HG03095 (cell line): Measurements from ENCODE around the gene VWDE.
"Not testable (repeated sequence)": the region's sequence is repeated elsewhere in the genome, so short reads cannot be mapped to it uniquely, and the experiment has no call there.

Source experiments
- ATAC-seq: cut with Tn5 transposase; IDR thresholded peaks from one replicate; pipeline ENCODE4 v1.9.1; 2021; ENCODE audit warnings: moderate library complexity; ENCODE audit not compliant: unreplicated experiment

Gene VWDE

GRCh38 chr7:12402365-12402725 is 1.3 kb downstream of the VWDE start:
- ATAC-seq = no peak

- no peak for ATAC-seq
These were observed 1.9 kb downstream of the VWDE start for GRCh38 chr7:12401538-12402364.

- ATAC-seq = no peak
These were observed 5.5 kb downstream of the VWDE start for GRCh38 chr7:12398186-12398585.

GRCh38 chr7:12397671-12398070 is 6.0 kb downstream of the VWDE start:
- no peak for ATAC-seq

- not testable (repeated sequence) for ATAC-seq
These were observed 7.0 kb downstream of the VWDE start for GRCh38 chr7:12396670-12397069.

- no peak for ATAC-seq
These were observed 11.6 kb downstream of the VWDE start for GRCh38 chr7:12391922-12392615.

GRCh38 chr7:12389089-12389700 is 14.5 kb downstream of the VWDE start:
- ATAC-seq = peak; percentile 88

- ATAC-seq = no peak
These were observed 17.3 kb downstream of the VWDE start for GRCh38 chr7:12386313-12386740.

GRCh38 chr7:12385364-12385786 is 18.3 kb downstream of the VWDE start:
- no peak for ATAC-seq

GRCh38 chr7:12383377-12383776 is 20.3 kb downstream of the VWDE start:
- ATAC-seq = no peak

- ATAC-seq = no peak
These were observed 25.3 kb downstream of the VWDE start for GRCh38 chr7:12378389-12378788.

GRCh38 chr7:12377406-12377805 is 26.3 kb downstream of the VWDE start:
- no peak for ATAC-seq

GRCh38 chr7:12373580-12374263 is 29.9 kb downstream of the VWDE start:
- ATAC-seq = no peak

GRCh38 chr7:12370249-12370648 is 33.4 kb downstream of the VWDE start:
- no peak for ATAC-seq

- no peak for ATAC-seq
These were observed 33.9 kb downstream of the VWDE start for GRCh38 chr7:12369756-12370155.

- ATAC-seq = no peak
These were observed 34.6 kb downstream of the VWDE start for GRCh38 chr7:12369072-12369471.

GRCh38 chr7:12360948-12361347 is 42.7 kb downstream of the VWDE start:
- ATAC-seq = no peak

- ATAC-seq = no peak
These were observed 45.0 kb downstream of the VWDE start for GRCh38 chr7:12358694-12359093.

- peak; percentile 91 for ATAC-seq
These were observed 46.2 kb downstream of the VWDE start for GRCh38 chr7:12357508-12357907.

- ATAC-seq = no peak
These were observed 51.8 kb downstream of the VWDE start for GRCh38 chr7:12351843-12352242.

- ATAC-seq = no peak
These were observed 52.7 kb downstream of the VWDE start for GRCh38 chr7:12350971-12351370.
